Skeletal muscle tissue (tissue), 4 donors: Measurements from ENCODE around the gene SNUPN. TPM values are rescaled to one million over a fixed set of nuclear protein-coding genes. Genes with fewer than 3 reads are reported as not detected.
A peak's percentile ranks its signal among the peaks of the same experiment; 100 is the strongest.
"Not testable (repeated sequence)": the region's sequence is repeated elsewhere in the genome, so short reads cannot be mapped to it uniquely, and the experiment has no call there.

Experiments
- H3K27ac ChIP-seq: one replicate; pipeline ENCODE4 v1.7.0; 2013; ENCODE audit warnings: mild to moderate bottlenecking, low read depth, low read length, inconsistent platforms
- H3K27me3 ChIP-seq, 3 donors: one replicate each; pipeline ENCODE4 v1.7.0; 2013; ENCODE audit warnings: low read length in 3 of 3; ENCODE audit not compliant: control insufficient read depth in 3 of 3, insufficient read depth in 3 of 3
- H3K36me3 ChIP-seq, 3 donors: one replicate each; pipeline ENCODE4 v1.7.0; 2013; ENCODE audit warnings: low read length in 3 of 3; ENCODE audit not compliant: control insufficient read depth in 3 of 3, insufficient read depth in 3 of 3
- H3K4me1 ChIP-seq, 3 donors: one replicate each; pipeline ENCODE4 v1.7.0; 2013; ENCODE audit warnings: low read length in 3 of 3, mild to moderate bottlenecking in 3 of 3; ENCODE audit not compliant: control insufficient read depth in 3 of 3, insufficient read depth in 3 of 3
- H3K4me3 ChIP-seq, 3 donors: one replicate each; pipeline ENCODE4 v1.7.0; 2013; ENCODE audit warnings: low read length in 3 of 3
- H3K9ac ChIP-seq, 3 donors: one replicate each; pipeline ENCODE4 v1.7.0; 2013; ENCODE audit warnings: low read length in 3 of 3, mild to moderate bottlenecking in 3 of 3, moderate library complexity in 2 of 3, low read depth in 1 of 3
- H3K9me3 ChIP-seq, 3 donors: one replicate each; pipeline ENCODE4 v1.7.0; 2013; ENCODE audit warnings: low read length in 3 of 3; ENCODE audit not compliant: control insufficient read depth in 3 of 3
- total RNA-seq: library from RNA; depleted of rRNA; stranded (reverse); fragments of >200 nt; gene quantifications from one replicate; pipeline ENCODE4 v1.2.3, GENCODE V29; 2014
- donor health status: Osteomylitis.

SNUPN gene
- total RNA-seq, 1 donor from 2014 or later = 18.3 TPM

- peaks cover 5 to 6% (median 5%) of the 10 kb centered on the region in 3 donors for H3K4me1 ChIP-seq
- no peak overlapping the region for H3K4me3 ChIP-seq
- H3K9me3 ChIP-seq = no peaks in the 10 kb centered on the region
- H3K27me3 ChIP-seq = no peaks in the 10 kb centered on the region
- no peak overlapping the region for H3K9ac ChIP-seq
- H3K36me3 ChIP-seq = peaks cover 0 to 2% (median 0%) of the 10 kb centered on the region in 3 donors
- H3K27ac ChIP-seq = no peak overlapping the region
Observed at GRCh38 chr15:75584121-75584520, 41.4 kb downstream of the SNUPN start.

GRCh38 chr15:75583701-75584100, 41.8 kb downstream of the SNUPN start:
- Histone ChIP-seq H3K4me1 (peaks cover 5 to 6% (median 5%) of the 10 kb centered on the region in 3 donors), H3K9me3 (no peaks in the 10 kb centered on the region), H3K9ac (no peak overlapping the region), H3K36me3 (peaks cover 0 to 2% (median 0%) of the 10 kb centered on the region in 3 donors), H3K27ac (no peak overlapping the region), H3K4me3 (no peak overlapping the region), H3K27me3 (no peaks in the 10 kb centered on the region)

- not testable (repeated sequence) for H3K9ac ChIP-seq, H3K36me3 ChIP-seq, H3K4me3 ChIP-seq, H3K27ac ChIP-seq, H3K9me3 ChIP-seq, H3K4me1 ChIP-seq, H3K27me3 ChIP-seq
Observed at GRCh38 chr15:75582943-75583342, 42.6 kb downstream of the SNUPN start.

GRCh38 chr15:75578948-75579920, 46.3 kb downstream of the SNUPN start, which contains the start of gene PTPN9:
Gene PTPN9, minus strand, starts transcription at chr15:75579315. Its CDS starts 539 bp downstream, at chr15:75578776.
- Histone ChIP-seq H3K9me3 (no peaks in the 10 kb centered on the region), H3K27ac (peak within 1 kb of the TSS; percentile 69), H3K36me3 (no peaks in the 10 kb centered on the region), H3K27me3 (no peaks in the 10 kb centered on the region), H3K9ac (peak within 1 kb of the TSS; percentile 78 to 89 (median 80)), H3K4me1 (peaks cover 14 to 17% (median 14%) of the 10 kb centered on the region in 3 donors), H3K4me3 (peak within 1 kb of the TSS; percentile 78 to 84 (median 82))

GRCh38 chr15:75578173-75578947, 47.2 kb downstream of the SNUPN start:
- H3K36me3 ChIP-seq = peaks cover 0 to 3% (median 0%) of the 10 kb centered on the region in 3 donors
- H3K27ac ChIP-seq = peak overlapping the region; percentile 69
- peak overlapping the region; percentile 78 to 84 (median 82) for H3K4me3 ChIP-seq
- H3K9me3 ChIP-seq = no peaks in the 10 kb centered on the region
- H3K9ac ChIP-seq = peak overlapping the region; percentile 78 to 89 (median 80)
- peaks cover 14 to 17% (median 14%) of the 10 kb centered on the region in 3 donors for H3K4me1 ChIP-seq
- H3K27me3 ChIP-seq = no peaks in the 10 kb centered on the region

GRCh38 chr15:75577401-75578172, 47.9 kb downstream of the SNUPN start:
- H3K36me3 ChIP-seq = peaks cover 0 to 3% (median 0%) of the 10 kb centered on the region in 3 donors
- peak overlapping the region; percentile 78 to 89 (median 80) for H3K9ac ChIP-seq
- no peaks in the 10 kb centered on the region for H3K27me3 ChIP-seq
- peaks cover 14 to 17% (median 14%) of the 10 kb centered on the region in 3 donors for H3K4me1 ChIP-seq
- H3K27ac ChIP-seq = peak overlapping the region; percentile 69
- peak overlapping the region; percentile 78 to 84 (median 78) for H3K4me3 ChIP-seq
- H3K9me3 ChIP-seq = no peaks in the 10 kb centered on the region

GRCh38 chr15:75573648-75574384, 51.7 kb downstream of the SNUPN start:
- Histone ChIP-seq H3K4me3 (no peak overlapping the region), H3K9me3 (no peaks in the 10 kb centered on the region), H3K36me3 (peaks cover 0 to 3% (median 0%) of the 10 kb centered on the region in 3 donors), H3K27me3 (no peaks in the 10 kb centered on the region), H3K4me1 (peaks cover 9 to 16% (median 13%) of the 10 kb centered on the region in 3 donors), H3K27ac (no peak overlapping the region), H3K9ac (no peak overlapping the region)

- Histone ChIP-seq H3K27ac (no peak overlapping the region), H3K4me1 (peaks cover 0 to 5% (median 3%) of the 10 kb centered on the region in 3 donors), H3K9ac (no peak overlapping the region), H3K4me3 (no peak overlapping the region), H3K9me3 (no peaks in the 10 kb centered on the region), H3K27me3 (no peaks in the 10 kb centered on the region), H3K36me3 (peaks cover 0 to 3% (median 0%) of the 10 kb centered on the region in 3 donors)
Observed at GRCh38 chr15:75570126-75570845, 55.2 kb downstream of the SNUPN start.
